Subcutaneous abdominal adipose tissue (tissue), 5 donors: Measurements from ENCODE around the gene SPHK2.

ENCODE experiments used
- H3K27ac ChIP-seq: one replicate; pipeline ENCODE4 v1.7.0; 2013; ENCODE audit warnings: low read depth, mild to moderate bottlenecking, inconsistent platforms, low read length, moderate library complexity
- H3K27me3 ChIP-seq, 5 donors: one replicate each; pipeline ENCODE4 v1.7.0; 2013; ENCODE audit warnings: low read length in 5 of 5, inconsistent platforms in 1 of 5; ENCODE audit not compliant: control insufficient read depth in 5 of 5, insufficient read depth in 4 of 5
- H3K36me3 ChIP-seq, 5 donors: one replicate each; pipeline ENCODE4 v1.7.0; 2013; ENCODE audit warnings: low read length in 5 of 5; ENCODE audit not compliant: control insufficient read depth in 5 of 5, insufficient read depth in 5 of 5
- H3K4me1 ChIP-seq, 5 donors: one replicate each; pipeline ENCODE4 v1.7.0; 2013; ENCODE audit warnings: low read length in 5 of 5, mild to moderate bottlenecking in 3 of 5, moderate library complexity in 1 of 5; ENCODE audit not compliant: control insufficient read depth in 5 of 5, insufficient read depth in 5 of 5
- H3K4me3 ChIP-seq, 5 donors: one replicate each; pipeline ENCODE4 v1.7.0; 2013; ENCODE audit warnings: low read length in 5 of 5, low read depth in 1 of 5
- H3K9ac ChIP-seq, 5 donors: one replicate each; pipeline ENCODE4 v1.7.0; 2013; ENCODE audit warnings: low read length in 5 of 5, mild to moderate bottlenecking in 4 of 5, moderate library complexity in 3 of 5
- H3K9me3 ChIP-seq, 5 donors: one replicate each; pipeline ENCODE4 v1.7.0; 2013; ENCODE audit warnings: low read length in 5 of 5; ENCODE audit not compliant: control insufficient read depth in 5 of 5
- donor health status: healthy.
- donor health status: healthy.
- donor health status: healthy.
- donor health status: healthy.
- donor health status: healthy.

SPHK2 gene

GRCh38 chr19:48644355-48644754, 25.0 kb downstream of the SPHK2 start:
- no peak overlapping the region for H3K27ac ChIP-seq

DNA sequence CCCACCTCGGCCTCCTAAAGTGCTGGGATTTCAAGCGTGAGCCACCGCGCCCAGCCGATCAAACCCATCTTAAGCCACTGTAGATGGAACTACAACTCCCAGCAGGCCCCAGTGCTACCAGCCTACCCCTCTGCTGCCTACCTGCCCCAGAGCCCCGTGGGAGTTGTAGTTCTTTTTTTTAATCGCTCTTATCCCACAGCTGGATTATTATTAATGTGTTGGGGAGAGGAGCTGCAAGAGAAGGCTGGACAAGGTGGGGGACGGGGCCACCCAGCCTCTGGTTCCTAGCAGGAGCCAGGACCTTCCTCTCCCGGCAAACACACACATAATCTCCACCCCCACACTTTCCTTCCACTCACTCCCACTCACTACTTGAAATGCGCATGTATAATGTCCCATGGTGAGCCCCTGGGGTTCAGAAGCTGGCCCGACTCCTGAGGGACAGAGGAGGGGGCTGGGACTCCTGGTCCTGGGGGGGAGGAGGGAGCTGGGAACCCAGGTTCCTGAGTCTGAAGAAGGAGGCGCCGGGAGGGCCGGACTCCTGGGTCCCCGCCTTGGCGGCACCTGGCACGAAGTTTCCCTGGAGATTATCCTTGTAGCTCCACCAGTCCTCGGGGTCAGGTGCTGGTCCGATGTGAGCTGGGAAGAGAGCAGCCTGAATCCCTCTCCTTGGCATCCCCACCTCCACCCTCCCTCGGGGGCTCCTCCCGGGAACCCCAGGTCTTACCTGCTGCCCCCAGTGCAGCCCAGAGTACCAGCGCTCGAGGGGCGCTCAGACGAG, 25.7 kb downstream of the SPHK2 start:
- peak overlapping the region in 4 of 5 donors; percentile 26 to 68 (median 64) for H3K9ac ChIP-seq
- no peaks in the 10 kb centered on the region for H3K9me3 ChIP-seq
- H3K27me3 ChIP-seq = peaks cover 0 to 8% (median 0%) of the 10 kb centered on the region in 5 donors
- H3K36me3 ChIP-seq = no peaks in the 10 kb centered on the region
- peak overlapping the region; percentile 60 for H3K27ac ChIP-seq
- H3K4me1 ChIP-seq = peaks cover 1 to 20% (median 18%) of the 10 kb centered on the region in 5 donors
- peak overlapping the region in 4 of 5 donors; percentile 49 to 61 (median 57) for H3K4me3 ChIP-seq

More at GRCh38 chr19:48644355-48644754, 25.0 kb downstream of the SPHK2 start:
- Histone ChIP-seq H3K9ac (no peak overlapping the region), H3K27me3 (peaks cover 0 to 8% (median 0%) of the 10 kb centered on the region in 5 donors), H3K4me3 (no peak overlapping the region), H3K36me3 (no peaks in the 10 kb centered on the region), H3K4me1 (peaks cover 1 to 26% (median 20%) of the 10 kb centered on the region in 5 donors), H3K9me3 (no peaks in the 10 kb centered on the region)

DNA sequence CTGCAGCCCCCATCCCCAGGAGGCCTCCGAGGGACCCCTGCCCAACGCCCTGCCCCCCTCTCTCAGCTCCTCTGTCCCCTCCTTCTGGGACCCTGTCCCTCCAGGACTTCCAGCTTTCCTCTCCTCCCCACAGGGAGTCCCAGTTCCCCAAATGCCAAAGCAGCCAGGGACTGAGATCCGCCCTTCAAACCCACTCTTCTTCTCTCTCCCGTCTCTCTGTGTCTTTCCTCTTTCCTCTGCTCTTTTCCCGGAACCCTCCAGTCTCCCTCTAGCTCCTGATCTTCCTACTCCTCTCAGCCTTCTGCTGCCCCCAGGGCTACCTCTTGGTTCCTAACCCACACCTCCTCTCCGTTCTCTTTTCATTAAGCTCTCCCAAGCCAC, 26.3 kb downstream of the SPHK2 start:
- H3K4me1 ChIP-seq = peaks cover 1 to 20% (median 18%) of the 10 kb centered on the region in 5 donors
- H3K4me3 ChIP-seq = peak overlapping the region in 4 of 5 donors; percentile 55 to 71 (median 60)
- no peaks in the 10 kb centered on the region for H3K9me3 ChIP-seq
- H3K36me3 ChIP-seq = no peaks in the 10 kb centered on the region
- peak overlapping the region in 4 of 5 donors; percentile 23 to 68 (median 64) for H3K9ac ChIP-seq
- H3K27me3 ChIP-seq = peaks cover 0 to 8% (median 0%) of the 10 kb centered on the region in 5 donors
- peak overlapping the region; percentile 60 for H3K27ac ChIP-seq

GRCh38 chr19:48646001-48646721, 26.9 kb downstream of the SPHK2 start, which contains the start of gene CA11:
TSS of gene CA11 (minus strand) at chr19:48646187. CDS start at chr19:48645632, 555 bp downstream.
- Histone ChIP-seq H3K9ac (peak within 1 kb of the TSS in 4 of 5 donors; percentile 26 to 68 (median 64)), H3K9me3 (no peaks in the 10 kb centered on the region), H3K4me3 (peak within 1 kb of the TSS; percentile 46 to 71 (median 59)), H3K4me1 (peaks cover 1 to 20% (median 18%) of the 10 kb centered on the region in 5 donors), H3K36me3 (no peaks in the 10 kb centered on the region), H3K27me3 (peaks cover 0 to 8% (median 0%) of the 10 kb centered on the region in 5 donors), H3K27ac (peak within 1 kb of the TSS; percentile 60)

- Histone ChIP-seq H3K27ac (peak overlapping the region; percentile 60), H3K27me3 (peaks cover 0 to 8% (median 0%) of the 10 kb centered on the region in 5 donors), H3K9ac (no peak overlapping the region)
These were observed 27.5 kb downstream of the SPHK2 start for GRCh38 chr19:48646722-48647216.

GRCh38 chr19:48648134-48648533, 28.8 kb downstream of the SPHK2 start:
- Histone ChIP-seq H3K9ac (no peak overlapping the region), H3K36me3 (no peaks in the 10 kb centered on the region), H3K4me1 (peaks cover 1 to 20% (median 18%) of the 10 kb centered on the region in 5 donors), H3K27me3 (peaks cover 0 to 8% (median 0%) of the 10 kb centered on the region in 5 donors), H3K9me3 (no peaks in the 10 kb centered on the region), H3K27ac (no peak overlapping the region), H3K4me3 (no peak overlapping the region)

More at GRCh38 chr19:48646722-48647216, 27.5 kb downstream of the SPHK2 start:
- H3K36me3 ChIP-seq = no peaks in the 10 kb centered on the region
- peak overlapping the region in 1 of 5 donors; percentile 59 for H3K4me3 ChIP-seq
- H3K4me1 ChIP-seq = peaks cover 1 to 20% (median 18%) of the 10 kb centered on the region in 5 donors
- H3K9me3 ChIP-seq = no peaks in the 10 kb centered on the region

DNA sequence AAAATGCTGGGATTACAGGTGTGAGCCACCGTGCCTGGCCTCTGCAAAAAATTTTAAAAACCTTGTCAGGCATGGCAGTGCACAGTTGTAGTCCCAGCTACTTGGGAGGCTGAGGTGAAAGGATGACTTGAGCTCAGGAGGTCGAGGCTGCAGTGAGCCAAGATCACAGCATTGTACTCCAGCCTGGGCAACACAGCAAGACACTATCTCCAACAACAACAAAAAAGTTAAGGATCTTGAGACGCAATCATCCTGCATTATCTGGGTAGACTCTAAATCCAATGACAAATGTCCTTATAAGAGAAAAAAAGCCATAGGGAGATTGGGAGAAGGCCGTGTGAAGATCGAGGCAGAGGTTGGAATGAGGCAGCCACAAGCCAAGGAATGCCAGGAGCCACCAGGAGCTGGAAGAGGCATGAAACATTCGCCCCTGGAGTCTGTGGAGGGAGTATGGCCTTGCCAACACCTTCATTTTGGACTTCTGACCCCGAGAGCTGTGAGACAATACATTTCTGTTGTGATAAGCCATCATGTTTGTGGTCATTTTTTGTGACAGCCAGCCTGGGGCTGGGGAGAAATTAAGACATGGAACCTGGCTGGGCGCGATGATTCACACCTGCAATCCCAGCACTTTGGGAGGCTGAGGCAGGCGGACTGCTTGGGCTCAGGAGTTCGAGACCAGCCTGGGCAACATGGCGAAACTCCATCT, 31.8 kb downstream of the SPHK2 start:
- Histone ChIP-seq H3K27me3 (peaks cover 0 to 3% (median 0%) of the 10 kb centered on the region in 5 donors), H3K9me3 (no peaks in the 10 kb centered on the region), H3K4me1 (peaks cover 0 to 5% (median 2%) of the 10 kb centered on the region in 5 donors), H3K27ac (no peak overlapping the region), H3K36me3 (no peaks in the 10 kb centered on the region), H3K4me3 (no peak overlapping the region), H3K9ac (no peak overlapping the region)

DNA sequence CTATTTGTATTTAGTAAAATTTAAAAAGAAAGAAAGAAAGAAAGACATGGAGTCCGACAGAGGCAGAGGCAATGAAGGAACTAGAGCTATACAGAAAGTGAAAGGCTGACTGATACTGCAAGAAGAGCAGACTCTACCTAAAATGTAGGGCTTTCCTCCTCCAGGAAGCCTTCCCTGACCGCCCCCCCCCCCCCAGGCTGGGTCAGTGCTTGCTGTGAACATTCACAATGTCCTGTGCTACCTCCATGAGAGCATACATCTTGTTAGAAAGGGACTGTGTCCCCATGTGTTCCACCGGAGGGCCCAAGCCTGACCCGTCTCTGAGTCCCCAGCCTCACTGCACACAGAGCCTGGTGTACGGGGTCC, 32.4 kb downstream of the SPHK2 start:
- H3K4me3 ChIP-seq = no peak overlapping the region
- H3K27ac ChIP-seq = no peak overlapping the region
- H3K9ac ChIP-seq = no peak overlapping the region
- no peaks in the 10 kb centered on the region for H3K9me3 ChIP-seq
- no peaks in the 10 kb centered on the region for H3K4me1 ChIP-seq
- H3K36me3 ChIP-seq = no peaks in the 10 kb centered on the region
- peaks cover 0 to 3% (median 0%) of the 10 kb centered on the region in 5 donors for H3K27me3 ChIP-seq

DNA sequence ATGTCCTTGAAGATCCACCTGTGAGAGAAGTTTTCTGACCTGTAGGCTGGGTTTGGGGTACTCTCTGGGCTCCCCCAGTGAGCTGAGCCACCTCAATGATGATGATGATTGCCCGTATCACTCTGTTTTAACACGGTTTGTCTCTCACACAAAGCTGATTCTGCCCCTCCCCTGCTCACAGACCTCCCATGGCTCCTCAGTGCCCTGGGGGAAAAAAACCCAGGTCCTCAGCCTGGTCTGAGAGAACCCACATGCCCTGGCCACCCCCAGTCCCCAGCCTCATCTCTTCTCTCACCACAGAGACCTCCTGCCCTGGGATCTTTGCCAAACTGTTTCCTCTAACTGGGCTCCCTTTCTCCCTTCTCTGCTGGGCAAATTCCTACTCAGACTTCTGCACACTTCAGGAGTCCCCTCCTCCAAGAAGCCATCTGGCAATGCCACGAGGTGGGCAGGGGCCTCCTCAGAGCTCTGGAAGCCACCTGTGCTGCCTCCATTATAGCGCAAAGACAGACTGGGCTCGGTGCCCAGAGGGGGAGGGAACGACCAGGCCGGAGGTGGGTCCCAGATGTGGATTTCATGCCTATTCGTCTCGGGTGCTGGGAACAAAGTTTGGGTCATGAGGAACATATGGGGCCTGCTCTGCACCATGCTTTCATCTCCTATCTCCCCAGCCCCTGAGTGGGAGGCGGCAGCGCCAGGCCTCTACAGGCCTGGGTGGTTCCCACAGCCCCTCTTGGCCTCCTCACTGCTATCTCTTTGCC, 35.2 kb downstream of the SPHK2 start:
- Histone ChIP-seq H3K36me3 (no peaks in the 10 kb centered on the region), H3K27me3 (peaks cover 0 to 3% (median 0%) of the 10 kb centered on the region in 5 donors), H3K4me1 (no peaks in the 10 kb centered on the region), H3K9me3 (no peaks in the 10 kb centered on the region), H3K9ac (no peak overlapping the region), H3K4me3 (no peak overlapping the region), H3K27ac (no peak overlapping the region)
